Measurements from ENCODE around the gene CMKLR1.

DNA sequence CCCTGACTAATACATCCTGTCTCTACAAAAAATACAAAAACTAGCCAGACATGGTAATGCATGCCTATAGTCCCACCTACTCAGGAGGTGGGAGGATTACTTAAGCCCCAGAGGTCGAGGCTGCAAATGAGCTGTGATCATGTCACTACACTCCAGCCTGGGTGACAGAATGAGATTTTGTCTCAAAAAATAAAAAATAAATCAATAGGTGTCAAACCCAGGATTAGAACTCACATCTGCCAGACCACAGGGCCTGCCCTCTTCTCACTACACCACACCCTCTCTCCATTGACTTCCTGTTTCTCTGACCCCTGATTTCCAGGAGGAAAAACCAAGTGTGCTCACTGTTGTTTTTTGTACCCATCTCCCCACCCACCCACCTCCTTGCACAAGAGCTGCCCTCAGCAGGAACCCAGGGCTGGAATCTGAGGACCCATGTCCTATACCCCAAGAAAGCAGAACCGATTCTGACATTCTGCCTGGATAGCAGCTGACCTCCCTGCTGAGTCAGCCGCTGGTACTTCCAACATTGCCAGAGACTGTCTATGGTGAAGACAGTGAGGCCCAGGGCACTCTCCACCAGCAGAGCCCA, 6.2 kb downstream of the CMKLR1 start:
- TF ChIP-seq POLR2AphosphoS5 (IDR thresholded peaks at IDR 0.05; ENCODE audit: borderline replicate concordance, low read depth, low read length) (no peak), EZH2 (IDR thresholded peaks at IDR 0.05) (no peak)

All from SK-N-MC (cell line).